NCI-H2196 (cell line): Measurements from ENCODE around the gene ENG.

Experiments used
- DNase-seq: peaks from one replicate; lab custom pipeline; 2025; ENCODE audit not compliant: unreplicated experiment; lab: John Stamatoyannopoulos, UW

Gene ENG

GRCh38 chr9:127815512-127816361, 38.7 kb downstream of the ENG start:
- no peak for DNase-seq

- DNase-seq = no peak
These were observed 39.6 kb downstream of the ENG start for GRCh38 chr9:127814619-127815511.

GRCh38 chr9:127813686-127814226, 40.7 kb downstream of the ENG start:
- no peak for DNase-seq

DNA sequence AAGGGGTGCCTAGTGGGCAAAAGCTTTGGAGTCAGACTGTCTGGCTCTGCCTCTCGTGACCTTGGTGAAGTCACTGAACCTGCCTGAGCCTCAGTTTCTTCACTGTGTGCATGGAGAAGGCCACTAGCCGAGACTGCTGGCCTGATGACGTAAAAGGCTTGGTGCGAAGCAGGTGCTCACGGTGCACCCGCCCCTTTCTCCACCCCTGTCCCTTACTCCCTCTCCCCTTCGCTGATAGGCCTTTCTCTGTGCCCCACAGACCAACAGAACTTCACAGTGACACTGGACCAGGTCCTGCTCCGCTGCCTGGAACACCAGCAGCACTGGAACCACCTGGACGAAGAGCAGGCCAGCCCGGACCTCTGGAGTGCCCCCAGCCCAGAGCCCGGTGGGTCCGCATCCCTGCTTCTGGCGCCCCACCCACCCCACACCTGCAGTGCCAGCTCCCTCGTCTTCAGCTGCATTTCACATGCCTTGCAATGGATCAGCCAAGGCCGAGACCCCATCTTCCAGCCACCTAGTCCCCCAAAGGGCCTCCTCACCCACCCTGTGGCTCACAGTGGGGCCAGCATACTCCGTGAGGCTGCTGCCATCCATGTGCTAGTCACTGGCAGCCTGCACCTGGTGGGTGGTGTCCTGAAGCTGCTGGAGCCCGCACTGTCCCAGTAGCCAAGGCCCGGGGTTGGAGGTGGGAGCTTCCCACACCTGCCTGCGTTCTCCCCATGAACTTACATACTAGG, 41.4 kb downstream of the ENG start:
- DNase-seq = no peak

GRCh38 chr9:127812011-127812410, 42.4 kb downstream of the ENG start:
- no peak for DNase-seq

DNA sequence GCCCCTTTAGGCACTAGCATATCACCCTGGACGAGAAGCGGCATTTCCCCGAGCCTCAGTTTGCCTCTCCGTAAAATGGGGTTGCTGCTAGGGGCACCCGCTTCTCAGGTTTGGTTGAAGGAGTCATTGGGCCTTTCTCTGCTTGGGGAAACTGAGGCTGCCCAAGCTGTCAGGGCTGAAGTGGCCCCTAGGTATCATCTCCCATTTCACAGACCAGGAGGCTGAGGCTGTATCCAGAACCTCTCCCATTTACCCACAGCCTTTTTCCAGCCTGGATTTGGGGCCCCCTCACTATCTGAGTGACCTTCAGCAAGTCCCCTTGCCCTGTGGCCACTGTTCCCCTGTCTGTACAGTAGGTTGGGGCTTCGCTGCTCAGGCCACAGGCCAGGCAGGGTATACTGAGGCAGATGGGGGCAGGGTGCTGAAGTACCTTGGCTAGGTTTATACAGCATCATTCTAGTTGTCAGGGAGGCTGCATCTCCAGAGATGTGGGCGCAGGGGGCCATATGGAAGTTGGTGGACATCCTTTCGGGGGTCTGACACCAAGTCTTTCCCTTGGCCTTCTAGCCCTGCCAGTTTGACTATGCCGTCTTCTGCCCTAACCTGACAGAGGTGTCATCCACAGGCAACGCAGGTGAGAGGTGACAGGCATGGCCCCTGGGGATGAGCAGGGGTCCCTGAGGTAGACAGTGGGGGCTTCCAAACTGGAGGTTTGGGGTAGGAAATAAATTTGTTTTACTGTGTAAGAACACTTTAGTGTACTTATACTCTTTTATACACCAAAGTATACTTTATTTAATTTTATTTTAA, 43.9 kb downstream of the ENG start:
- DNase-seq = no peak

DNA sequence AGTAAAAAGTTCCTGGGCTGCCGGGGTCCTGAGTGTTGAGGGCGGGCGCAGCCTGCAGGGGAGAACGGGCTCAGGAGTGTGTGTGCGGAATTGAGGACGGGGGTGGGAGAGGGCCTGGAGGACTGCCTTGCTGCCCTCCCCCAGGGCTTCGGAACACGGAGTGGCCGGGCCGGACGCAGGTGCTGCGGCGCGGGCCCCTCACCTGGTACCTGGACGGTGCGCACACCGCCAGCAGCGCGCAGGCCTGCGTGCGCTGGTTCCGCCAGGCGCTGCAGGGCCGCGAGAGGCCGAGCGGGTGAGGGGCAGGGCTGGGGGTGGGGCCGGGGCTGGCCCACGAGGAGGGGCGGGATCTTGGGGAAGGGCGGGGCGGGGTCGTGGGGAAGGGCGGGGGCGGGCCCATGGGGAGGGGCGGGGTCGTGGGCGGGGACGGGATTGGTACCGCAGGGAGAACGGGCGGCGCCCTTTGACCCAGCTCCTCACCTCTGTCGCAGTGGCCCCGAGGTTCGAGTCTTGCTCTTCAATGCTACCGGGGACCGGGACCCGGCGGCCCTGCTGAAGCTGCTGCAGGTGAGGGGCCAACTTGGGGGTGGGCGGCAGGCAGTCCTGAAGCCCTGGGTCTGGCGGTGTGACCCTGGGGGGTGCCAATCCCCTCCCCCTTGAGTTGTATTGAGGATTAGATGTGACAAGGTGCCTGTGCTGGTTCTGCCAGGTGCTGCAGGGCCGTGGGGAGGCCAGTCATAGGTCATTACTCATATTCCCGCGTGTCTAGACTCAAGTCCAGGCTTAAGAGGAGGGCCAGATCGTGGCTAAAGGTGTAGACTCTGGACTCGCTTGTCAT, 44.7 kb downstream of the ENG start:
- DNase-seq = peak; percentile 72

GRCh38 chr9:127809002-127809539, 45.4 kb downstream of the ENG start:
- DNase-seq = no peak

GRCh38 chr9:127808347-127809001, 46.0 kb downstream of the ENG start:
- DNase-seq = no peak

GRCh38 chr9:127806871-127807270, 47.6 kb downstream of the ENG start:
- DNase-seq = no peak

GRCh38 chr9:127805620-127806019, 48.8 kb downstream of the ENG start:
- DNase-seq = no peak

- DNase-seq = peak; percentile 41
These were observed 50.7 kb downstream of the ENG start for GRCh38 chr9:127803507-127804352.

DNA sequence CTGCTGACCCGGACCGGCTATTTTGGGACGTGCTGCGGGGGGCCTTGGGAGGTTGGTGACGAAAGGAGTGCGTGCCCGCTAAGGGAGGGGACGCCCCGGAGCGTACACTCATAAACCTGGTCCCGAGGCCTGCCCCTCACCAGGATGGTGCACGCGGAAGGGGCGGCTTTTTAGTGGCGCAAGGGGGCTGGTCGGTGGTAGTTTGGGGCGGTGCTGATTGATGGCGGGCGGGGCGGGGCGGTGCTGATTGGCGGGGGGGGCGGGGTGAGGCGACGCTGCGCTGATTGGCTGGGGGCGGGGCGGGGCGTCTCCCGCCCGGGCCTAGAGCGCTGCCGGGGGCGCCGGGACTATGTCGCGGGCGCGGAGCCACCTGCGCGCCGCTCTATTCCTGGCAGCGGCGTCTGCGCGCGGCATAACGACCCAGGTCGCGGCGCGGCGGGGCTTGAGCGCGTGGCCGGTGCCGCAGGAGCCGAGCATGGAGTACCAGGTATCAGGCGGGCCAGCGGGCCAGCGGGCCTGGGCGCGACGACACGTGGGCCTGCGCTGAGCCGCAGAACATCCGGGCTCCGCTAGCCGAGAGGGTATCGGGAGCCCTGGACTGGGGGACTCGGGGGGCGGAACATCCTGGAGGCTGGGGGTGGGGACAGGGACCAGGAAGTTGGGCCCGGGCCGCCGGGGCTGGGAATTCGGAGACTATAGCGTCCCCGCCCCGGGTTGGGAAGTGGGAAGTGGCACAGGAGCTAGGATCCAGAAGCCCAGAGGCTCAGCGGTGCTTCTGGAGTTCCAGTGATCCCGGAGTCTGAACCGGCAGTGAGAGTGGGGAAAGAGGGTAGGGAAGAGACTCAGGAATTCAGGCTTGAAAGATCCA, 51.6 kb downstream of the ENG start, which contains the start of gene FPGS:
FPGS (plus strand) TSS at position 307 of the 868 bp plus-strand sequence; CDS start at position 350, 43 bp downstream.
- peak; percentile 89 for DNase-seq

DNA sequence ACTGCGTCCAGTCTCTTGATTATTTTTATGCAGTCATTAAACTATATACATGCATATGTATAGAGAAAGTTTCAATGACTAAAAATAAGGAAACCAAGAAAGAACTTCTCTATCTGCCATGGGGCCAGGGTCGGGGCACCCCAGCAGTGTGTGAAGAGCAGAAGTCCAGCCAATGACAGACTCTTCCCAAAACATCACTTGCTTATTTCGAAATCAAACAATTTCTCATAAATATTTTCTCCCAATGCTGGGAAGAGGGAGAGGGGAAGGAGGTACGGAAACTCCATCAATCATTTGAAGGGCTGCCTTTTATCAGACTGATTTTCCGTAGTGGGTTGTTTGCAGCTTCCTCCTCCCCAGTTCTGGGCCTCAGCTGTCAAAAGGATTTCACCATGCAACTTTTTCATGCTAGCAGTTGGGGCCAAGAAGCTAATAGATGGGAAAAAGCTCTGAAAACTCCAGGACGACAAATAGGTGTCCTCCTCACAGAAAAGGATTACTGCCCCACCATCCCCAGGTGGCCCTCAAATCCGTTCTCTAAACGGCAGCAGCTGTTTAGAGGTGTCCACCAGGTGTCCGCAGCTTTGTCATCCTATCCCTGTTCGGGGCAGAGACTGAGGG, 52.4 kb downstream of the ENG start:
- peak; percentile 43 for DNase-seq

DNA sequence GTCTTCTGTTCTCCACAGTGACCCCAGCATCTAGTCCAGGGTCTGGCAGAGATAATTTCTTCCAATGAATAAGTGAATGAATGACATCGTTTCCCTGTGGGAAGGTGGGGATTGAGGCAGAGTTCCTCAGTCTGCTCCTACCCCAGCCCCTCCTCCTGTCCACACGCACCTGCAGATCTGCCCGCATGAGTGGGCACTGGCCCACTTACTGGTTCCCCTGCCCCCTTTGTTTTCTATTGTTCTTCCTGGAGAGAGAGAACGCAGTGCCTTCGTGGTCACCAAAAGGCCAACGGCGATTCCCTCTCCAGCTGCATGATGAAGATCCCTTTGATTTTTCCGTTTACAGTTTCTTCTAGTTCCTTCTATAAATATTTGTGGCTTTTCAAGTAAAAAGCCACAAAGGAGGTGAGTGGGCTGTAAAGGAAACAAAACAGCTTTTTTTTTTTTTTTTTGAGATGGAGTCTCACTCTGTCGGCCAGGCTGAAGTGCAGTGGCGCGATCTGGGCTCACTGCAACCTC, 57.5 kb downstream of the ENG start:
- peak; percentile 29 for DNase-seq
